SK-N-SH (cell line): ENCODE results near the gene COL21A1.

Experiments used
- MXI1 ChIP-seq: IDR thresholded peaks from 2 replicates; pipeline ENCODE4 v1.6.1; 2012; ENCODE audit warnings: mild to moderate bottlenecking, low read depth, low read length, improper control_type of control experiment
- NRF1 ChIP-seq: IDR thresholded peaks from 2 replicates; pipeline ENCODE4 v1.6.1; 2012; ENCODE audit warnings: low read depth, mild to moderate bottlenecking, low read length
- POLR2AphosphoS5 ChIP-seq: IDR thresholded peaks from 2 replicates; pipeline ENCODE4 v1.6.1; 2012; ENCODE audit warnings: low read depth, low read length
- USF2 ChIP-seq: fragments of 150-350 bp; IDR thresholded peaks from 2 replicates; pipeline ENCODE4 v1.6.1; 2017; ENCODE audit warnings: antibody characterized with exemption, low read length, low read depth, borderline replicate concordance
- YY1 ChIP-seq: IDR thresholded peaks from 2 replicates; pipeline ENCODE4 v1.4.0; 2012; ENCODE audit warnings: low read depth, mild to moderate bottlenecking

GRCh38 chr6:56259234-56260077, 12.1 kb upstream of the COL21A1 start:
- TF ChIP-seq YY1 (no peak), MXI1 (no peak), USF2 (no peak), NRF1 (no peak), POLR2AphosphoS5 (no peak)
